ENCODE measurements around the gene PROCA1.

DNA sequence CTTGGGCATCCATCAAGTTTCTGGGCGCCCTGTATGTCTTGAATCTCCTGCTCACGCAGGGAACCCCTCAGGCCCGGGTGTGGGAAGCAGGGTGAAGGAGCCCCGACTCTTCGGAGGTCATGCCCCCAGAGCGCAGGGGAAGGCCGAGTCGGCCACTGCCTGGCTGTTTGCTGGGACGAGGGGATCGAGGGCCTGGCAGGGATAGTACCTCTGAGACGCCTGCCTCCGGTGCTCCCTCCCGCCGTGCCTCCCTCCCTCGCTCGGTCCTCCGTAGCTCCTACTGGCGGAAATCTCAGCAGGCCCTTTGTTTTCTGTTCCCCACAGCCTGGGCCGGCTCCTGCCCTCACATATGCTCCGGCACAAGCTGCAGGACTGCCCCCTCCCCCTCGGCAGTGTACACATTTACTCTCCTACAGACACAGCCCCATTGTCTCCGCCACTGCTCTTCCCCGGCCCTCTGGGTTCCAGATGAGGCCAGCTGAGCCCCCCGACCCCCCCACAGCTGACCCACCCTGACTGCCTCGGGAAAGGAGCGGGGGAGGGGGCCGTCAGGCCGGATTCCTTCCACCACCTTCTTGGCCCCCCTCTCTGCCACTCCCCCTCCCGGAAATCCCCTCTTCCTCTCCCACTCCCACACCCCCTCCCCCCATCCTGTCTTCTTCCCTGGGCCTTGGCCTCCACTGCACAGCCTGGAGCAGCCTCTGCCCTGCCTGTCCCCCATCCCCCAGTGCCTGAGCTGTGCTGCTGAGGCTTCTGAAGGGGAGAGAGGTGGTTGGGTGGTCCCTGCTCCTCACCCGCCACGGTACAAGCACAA lies 33.5 kb upstream of the PROCA1 start:
- TF ChIP-seq, protein P1, sequence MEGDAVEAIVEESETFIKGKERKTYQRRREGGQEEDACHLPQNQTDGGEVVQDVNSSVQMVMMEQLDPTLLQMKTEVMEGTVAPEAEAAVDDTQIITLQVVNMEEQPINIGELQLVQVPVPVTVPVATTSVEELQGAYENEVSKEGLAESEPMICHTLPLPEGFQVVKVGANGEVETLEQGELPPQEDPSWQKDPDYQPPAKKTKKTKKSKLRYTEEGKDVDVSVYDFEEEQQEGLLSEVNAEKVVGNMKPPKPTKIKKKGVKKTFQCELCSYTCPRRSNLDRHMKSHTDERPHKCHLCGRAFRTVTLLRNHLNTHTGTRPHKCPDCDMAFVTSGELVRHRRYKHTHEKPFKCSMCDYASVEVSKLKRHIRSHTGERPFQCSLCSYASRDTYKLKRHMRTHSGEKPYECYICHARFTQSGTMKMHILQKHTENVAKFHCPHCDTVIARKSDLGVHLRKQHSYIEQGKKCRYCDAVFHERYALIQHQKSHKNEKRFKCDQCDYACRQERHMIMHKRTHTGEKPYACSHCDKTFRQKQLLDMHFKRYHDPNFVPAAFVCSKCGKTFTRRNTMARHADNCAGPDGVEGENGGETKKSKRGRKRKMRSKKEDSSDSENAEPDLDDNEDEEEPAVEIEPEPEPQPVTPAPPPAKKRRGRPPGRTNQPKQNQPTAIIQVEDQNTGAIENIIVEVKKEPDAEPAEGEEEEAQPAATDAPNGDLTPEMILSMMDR (conservative IDR thresholded peaks at IDR 0.05; ENCODE audit: low read depth, low read length), result no peak
- no peak for TF ChIP-seq EZH2 (IDR thresholded peaks at IDR 0.05; ENCODE audit: borderline replicate concordance, low read depth, low read length, poor library complexity, severe bottlenecking)

All from A673 (cell line).